GM04504 (cell line): ENCODE results near the gene MS4A15.
"Not testable (repeated sequence)": the region's sequence is repeated elsewhere in the genome, so short reads cannot be mapped to it uniquely, and the experiment has no call there.

Source experiments
- DNase-seq: peaks from one replicate; pipeline ENCODE4 v3.0.0-alpha.2; 2012; ENCODE audit warnings: low read depth

MS4A15 gene

DNA sequence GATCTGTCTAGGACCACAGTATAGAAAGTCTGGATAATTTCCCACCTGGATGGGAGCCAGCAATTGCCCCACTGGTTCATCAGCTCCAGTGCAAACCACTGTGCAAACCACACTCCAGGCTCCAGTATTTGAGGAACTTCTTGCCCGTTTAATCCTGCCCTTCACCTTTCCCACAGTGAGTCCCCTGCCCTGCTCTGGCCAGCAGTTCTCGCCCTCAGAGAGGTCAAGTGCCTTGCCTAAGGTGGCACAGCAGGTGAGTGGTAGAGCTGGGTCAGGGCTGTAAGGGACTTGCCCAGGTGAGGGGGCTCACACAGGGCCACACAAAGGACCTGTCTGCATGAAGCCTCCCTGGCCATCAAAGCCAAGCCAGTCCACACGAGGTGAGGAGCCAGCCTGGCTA is 52.6 kb downstream of the MS4A15 start:
- DNase-seq = no peak

DNA sequence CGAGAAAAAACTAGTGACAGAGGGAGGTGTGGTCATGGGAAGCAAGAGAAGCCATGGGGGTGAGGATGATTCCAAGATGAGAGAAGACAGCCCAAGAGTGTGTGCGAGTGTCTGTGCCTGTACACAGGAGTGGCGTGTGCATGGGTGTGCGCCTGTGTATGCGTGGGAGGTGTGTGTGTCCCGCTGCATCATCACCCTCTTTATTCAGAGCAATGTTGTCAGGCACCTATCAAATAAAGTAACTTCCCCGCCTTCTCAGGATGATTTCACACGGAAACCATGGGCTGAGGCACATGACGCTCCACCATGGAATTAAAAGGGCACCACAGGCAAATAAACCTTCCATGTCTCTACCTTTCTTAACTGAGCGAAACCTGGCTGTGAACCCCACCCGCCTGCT is 53.0 kb downstream of the MS4A15 start:
- no peak for DNase-seq

- DNase-seq = no peak
Measured at GRCh38 chr11:60810151-60810550, 53.5 kb downstream of the MS4A15 start.

- no peak for DNase-seq
Measured at GRCh38 chr11:60810569-60810968, 53.9 kb downstream of the MS4A15 start.

DNA sequence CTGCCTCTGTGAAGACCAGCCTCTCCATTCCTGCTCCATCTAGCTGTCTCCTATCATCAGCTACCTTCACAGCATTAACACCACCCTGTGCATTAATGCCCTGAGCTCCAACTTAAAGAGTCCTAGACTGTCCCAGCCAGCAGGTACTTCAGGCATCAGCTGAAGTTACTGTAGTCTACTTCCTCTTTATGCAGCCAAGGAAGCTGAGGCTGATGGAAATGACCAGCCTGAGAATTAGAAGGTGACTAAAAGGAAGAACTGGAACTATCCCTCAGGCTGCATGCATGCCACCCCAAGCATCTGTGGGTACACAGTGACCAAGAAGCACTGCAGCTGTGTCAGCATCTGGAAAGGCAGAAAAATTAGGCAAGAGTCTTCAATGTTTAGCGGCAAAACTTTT is 56.7 kb downstream of the MS4A15 start:
- DNase-seq = no peak

GRCh38 chr11:60814112-60814511 is 57.4 kb downstream of the MS4A15 start:
- DNase-seq = no peak

DNA sequence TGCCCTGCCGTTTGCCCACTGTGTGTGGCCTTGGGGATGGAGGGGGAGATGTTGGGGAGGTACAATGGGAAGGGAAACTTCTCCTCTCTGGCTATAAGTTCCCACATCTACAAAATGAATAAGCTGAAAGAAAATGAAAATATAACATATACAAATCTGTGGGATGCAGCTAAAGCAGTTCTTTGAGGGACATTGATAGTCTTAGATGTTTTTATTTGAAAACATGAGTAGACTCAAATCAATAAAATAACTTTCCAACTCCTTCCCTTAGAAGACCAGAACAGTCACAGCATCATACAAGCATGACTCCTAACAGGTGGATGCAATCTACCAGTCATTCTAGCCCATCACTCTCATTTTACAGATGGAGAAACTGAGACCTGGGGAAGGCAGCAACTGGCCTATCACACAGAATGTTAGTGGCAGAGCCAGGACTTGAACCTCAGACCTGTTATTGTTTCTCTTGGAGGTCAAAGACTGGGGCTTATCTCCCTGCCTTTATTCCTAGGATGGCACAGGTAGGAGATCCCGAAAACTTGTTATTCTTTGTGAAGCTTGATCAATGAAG is 60.0 kb downstream of the MS4A15 start:
- no peak for DNase-seq

- no peak for DNase-seq
Measured at GRCh38 chr11:60818057-60818456, 61.4 kb downstream of the MS4A15 start.

DNA sequence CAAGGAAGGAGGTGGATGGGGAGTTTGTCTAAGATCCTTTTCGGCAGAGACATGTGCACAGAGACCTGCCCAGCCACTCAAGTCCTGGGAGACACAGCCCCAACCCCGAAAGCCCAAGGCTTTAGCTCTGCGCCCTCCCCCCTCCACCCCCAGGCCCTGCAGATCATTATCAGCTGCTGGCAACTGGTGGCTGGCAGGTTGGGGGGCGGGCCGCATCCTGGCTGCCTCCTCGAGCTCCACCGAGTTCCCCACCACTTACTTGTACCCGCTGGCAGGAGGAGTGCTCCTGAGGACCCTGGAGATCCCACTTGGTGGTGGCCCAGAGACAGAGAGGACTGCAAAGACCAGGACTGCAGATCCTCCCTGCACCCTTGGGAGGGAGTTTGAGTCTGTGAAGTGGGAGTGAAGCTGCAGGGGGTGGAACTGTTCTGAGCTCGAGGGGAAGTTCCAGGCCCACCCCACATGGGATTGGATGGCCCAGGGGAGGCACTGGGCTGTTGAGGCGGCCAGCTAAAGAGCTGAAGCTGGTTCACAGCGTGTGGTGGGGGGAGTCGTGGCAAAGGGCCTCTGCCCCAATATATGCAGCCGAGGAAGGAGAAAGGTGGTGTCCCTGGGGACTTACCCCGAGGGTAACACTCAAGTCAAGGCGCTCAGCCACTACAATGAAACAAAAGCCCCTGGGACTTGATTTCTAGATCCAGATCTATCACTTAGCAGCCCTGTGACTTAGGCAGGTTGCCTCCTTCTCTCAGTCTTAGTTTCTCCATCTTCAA is 65.3 kb downstream of the MS4A15 start:
- no peak for DNase-seq

GRCh38 chr11:60823745-60824306 is 67.2 kb downstream of the MS4A15 start:
- not testable (repeated sequence) for DNase-seq

- no peak for DNase-seq
Measured at GRCh38 chr11:60825118-60825517, 68.5 kb downstream of the MS4A15 start.

- no peak for DNase-seq
Measured at GRCh38 chr11:60825790-60826189, 69.1 kb downstream of the MS4A15 start.
